H1 (cell line): ENCODE measurements around the gene BCKDHB. TPM values are rescaled to one million over a fixed set of nuclear protein-coding genes. Genes with fewer than 3 reads are reported as not detected.
A peak's percentile ranks its signal among the peaks of the same experiment; 100 is the strongest.

Experiments
- CEBPB ChIP-seq: IDR thresholded peaks from 2 replicates; pipeline ENCODE4 v1.6.1; 2012; ENCODE audit warnings: low read depth, low read length
- CHD7 ChIP-seq: fragments of 300-600 bp; sonication (generic); IDR thresholded peaks from 2 replicates; pipeline ENCODE4 v1.7.1; 2012; ENCODE audit warnings: low read length, moderate library complexity, mild to moderate bottlenecking, inconsistent platforms; ENCODE audit not compliant: insufficient replicate concordance
- KDM1A ChIP-seq: fragments of 200-600, 300-600 bp; sonication (generic); IDR thresholded peaks from 2 replicates; pipeline ENCODE4 v1.7.1; 2016; ENCODE audit warnings: mild to moderate bottlenecking, low read length, borderline replicate concordance
- MAFK ChIP-seq: IDR thresholded peaks from 2 replicates; pipeline ENCODE4 v1.6.1; 2012; ENCODE audit warnings: low read depth, mild to moderate bottlenecking, improper control_type of control experiment, low read length
- RBBP5 ChIP-seq: IDR thresholded peaks from 2 replicates; pipeline ENCODE4 v1.7.1; 2012; ENCODE audit warnings: low read depth, mild to moderate bottlenecking, inconsistent platforms, low read length, moderate library complexity, borderline replicate concordance
- SRF ChIP-seq: IDR thresholded peaks from 2 replicates; pipeline ENCODE4 v1.6.1; 2011; ENCODE audit warnings: mild to moderate bottlenecking, low read depth, low read length, moderate library complexity
- TAF7 ChIP-seq: optimal IDR thresholded peaks from 2 replicates; pipeline ENCODE3; 2011; ENCODE audit warnings: low read depth, mild to moderate bottlenecking, inconsistent platforms, low read length, moderate library complexity, borderline replicate concordance
- polyA plus RNA-seq, 7 experiments: library from polyadenylated mRNA; depleted of rRNA in 3 of 7; stranded (reverse) in 5 of 7; unstranded in 2 of 7; fragments of >200 nt in 5 of 7; fragments of 200-250 nt in 2 of 7; gene quantifications; 1 replicate in 5 of 7; 2 replicates in 1 of 7; 4 replicates in 1 of 7; pipeline versions ENCODE4 v1.2.1 to v1.2.3, GENCODE V29; 2011 to 2013; ENCODE audit warnings: missing spikeins in 2 of 7, mixed read lengths in 2 of 7
- total RNA-seq: library from RNA; stranded (reverse); fragmentation: NEBNext Ultra II Directional; extraction: Animal tissue kit (Norgen Biotek cat#: 25700); gene quantifications from 2 replicates; pipeline ENCODE4 v1.2.1, GENCODE V29; 2021
- TF ChIP-seq, protein P1 (sequence below): IDR thresholded peaks from 2 replicates; pipeline ENCODE4 v1.6.1; 2012; ENCODE audit warnings: inconsistent platforms
- TF ChIP-seq, protein P2 (sequence below): IDR thresholded peaks from 2 replicates; pipeline ENCODE4 v1.6.1; 2011; ENCODE audit warnings: low read depth, mild to moderate bottlenecking, low read length; ENCODE audit not compliant: insufficient read depth

BCKDHB gene
- total and polyA plus RNA-seq, 2 of the 8 experiments (the other 6 are each of a cell fraction or from before 2014, with no cell fraction given), result 22.1 to 30.8 TPM

DNA sequence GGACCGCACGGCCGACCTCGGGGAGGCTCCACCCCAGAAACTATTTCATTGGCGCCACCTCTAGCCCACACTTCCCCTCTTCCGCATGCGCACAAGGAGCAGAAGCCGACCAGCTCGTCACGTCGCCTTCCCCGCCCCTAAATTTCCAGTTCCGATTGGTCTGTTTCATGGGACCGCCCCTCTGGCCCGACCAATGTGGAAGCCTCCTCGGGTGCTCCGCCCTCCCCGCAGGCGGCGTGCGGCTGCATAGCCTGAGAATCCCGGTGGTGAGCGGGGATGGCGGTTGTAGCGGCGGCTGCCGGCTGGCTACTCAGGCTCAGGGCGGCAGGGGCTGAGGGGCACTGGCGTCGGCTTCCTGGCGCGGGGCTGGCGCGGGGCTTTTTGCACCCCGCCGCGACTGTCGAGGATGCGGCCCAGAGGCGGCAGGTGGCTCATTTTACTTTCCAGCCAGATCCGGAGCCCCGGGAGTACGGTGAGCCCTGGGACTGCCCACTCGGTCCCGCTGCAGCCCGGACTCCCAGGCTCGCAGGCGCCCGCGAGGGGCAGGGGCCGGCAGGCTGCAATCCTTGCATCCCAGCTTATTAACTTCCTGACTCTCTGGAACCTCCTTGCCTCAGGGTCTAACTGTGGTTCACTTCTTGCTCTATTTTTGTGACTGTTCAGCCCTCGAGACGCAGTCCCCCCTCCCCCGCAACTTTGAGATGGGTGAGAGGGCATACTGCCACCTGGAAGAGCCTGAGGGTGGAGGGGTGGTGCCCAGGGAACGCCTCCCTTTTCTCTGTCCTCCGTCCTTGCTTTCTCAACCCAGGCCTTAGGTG, at the start of gene BCKDHB (continued):
- no peak for TF ChIP-seq CHD7
- TF ChIP-seq, protein P1, sequence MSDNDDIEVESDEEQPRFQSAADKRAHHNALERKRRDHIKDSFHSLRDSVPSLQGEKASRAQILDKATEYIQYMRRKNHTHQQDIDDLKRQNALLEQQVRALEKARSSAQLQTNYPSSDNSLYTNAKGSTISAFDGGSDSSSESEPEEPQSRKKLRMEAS, result peak; percentile 49; the same call in 1 of the 2 replicates
- no peak for TF ChIP-seq KDM1A
- peak; percentile 94 for TF ChIP-seq TAF7
- no peak for TF ChIP-seq MAFK
- TF ChIP-seq RBBP5, result peak; percentile 67; the same call in 1 of the 2 replicates
- no peak for TF ChIP-seq CEBPB
- no peak for TF ChIP-seq SRF
- TF ChIP-seq, protein P2, sequence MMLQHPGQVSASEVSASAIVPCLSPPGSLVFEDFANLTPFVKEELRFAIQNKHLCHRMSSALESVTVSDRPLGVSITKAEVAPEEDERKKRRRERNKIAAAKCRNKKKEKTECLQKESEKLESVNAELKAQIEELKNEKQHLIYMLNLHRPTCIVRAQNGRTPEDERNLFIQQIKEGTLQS, result no peak
